ENCODE data around the gene MTMR4.
"Not testable (repeated sequence)": the region's sequence is repeated elsewhere in the genome, so short reads cannot be mapped to it uniquely, and the experiment has no call there.

MTMR4 gene

GRCh38 chr17:58481798-58482197, 32.6 kb downstream of the MTMR4 start:
- not testable (repeated sequence) for H3K36me3 ChIP-seq (ENCODE audit: control insufficient read depth, insufficient read depth, low read length); H3K27me3 ChIP-seq (ENCODE audit: control insufficient read depth, insufficient read depth, low read length); H3K9ac ChIP-seq (ENCODE audit: low read length); H3K4me3 ChIP-seq (ENCODE audit: low read length); H3K4me1 ChIP-seq (ENCODE audit: control insufficient read depth, insufficient read depth, low read length); H3K9me3 ChIP-seq (ENCODE audit: control insufficient read depth, low read length)

GRCh38 chr17:58480090-58480489, 34.3 kb downstream of the MTMR4 start:
- Histone ChIP-seq H3K4me3 (ENCODE audit: low read length) (no peak overlapping the region), H3K9ac (ENCODE audit: low read length) (no peak overlapping the region), H3K9me3 (ENCODE audit: control insufficient read depth, low read length) (no peaks in the 10 kb centered on the region), H3K4me1 (ENCODE audit: control insufficient read depth, insufficient read depth, low read length) (no peaks in the 10 kb centered on the region), H3K36me3 (ENCODE audit: control insufficient read depth, insufficient read depth, low read length) (no peaks in the 10 kb centered on the region), H3K27me3 (ENCODE audit: control insufficient read depth, insufficient read depth, low read length) (no peaks in the 10 kb centered on the region)

- Histone ChIP-seq H3K36me3 (ENCODE audit: control insufficient read depth, insufficient read depth, low read length) (no peaks in the 10 kb centered on the region), H3K9ac (ENCODE audit: low read length) (no peak overlapping the region), H3K4me1 (ENCODE audit: control insufficient read depth, insufficient read depth, low read length) (no peaks in the 10 kb centered on the region), H3K9me3 (ENCODE audit: control insufficient read depth, low read length) (no peaks in the 10 kb centered on the region), H3K27me3 (ENCODE audit: control insufficient read depth, insufficient read depth, low read length) (no peaks in the 10 kb centered on the region), H3K4me3 (ENCODE audit: low read length) (no peak overlapping the region)
Observed at GRCh38 chr17:58476812-58477211, 37.6 kb downstream of the MTMR4 start.

- H3K4me1 ChIP-seq (ENCODE audit: control insufficient read depth, insufficient read depth, low read length), result no peaks in the 10 kb centered on the region
- no peaks in the 10 kb centered on the region for H3K36me3 ChIP-seq (ENCODE audit: control insufficient read depth, insufficient read depth, low read length)
- H3K4me3 ChIP-seq (ENCODE audit: low read length), result no peak overlapping the region
- H3K9ac ChIP-seq (ENCODE audit: low read length), result no peak overlapping the region
- H3K9me3 ChIP-seq (ENCODE audit: control insufficient read depth, low read length), result no peaks in the 10 kb centered on the region
- no peaks in the 10 kb centered on the region for H3K27me3 ChIP-seq (ENCODE audit: control insufficient read depth, insufficient read depth, low read length)
Observed at GRCh38 chr17:58475985-58476384, 38.5 kb downstream of the MTMR4 start.

- Histone ChIP-seq H3K4me1 (ENCODE audit: control insufficient read depth, insufficient read depth, low read length) (no peaks in the 10 kb centered on the region), H3K4me3 (ENCODE audit: low read length) (no peak overlapping the region), H3K27me3 (ENCODE audit: control insufficient read depth, insufficient read depth, low read length) (peaks cover 7% of the 10 kb centered on the region)
Observed at GRCh38 chr17:58470356-58470755, 44.1 kb downstream of the MTMR4 start.

GRCh38 chr17:58468944-58469343, 45.5 kb downstream of the MTMR4 start:
- no peak overlapping the region for H3K4me3 ChIP-seq (ENCODE audit: low read length)
- no peaks in the 10 kb centered on the region for H3K4me1 ChIP-seq (ENCODE audit: control insufficient read depth, insufficient read depth, low read length)
- no peaks in the 10 kb centered on the region for H3K9me3 ChIP-seq (ENCODE audit: control insufficient read depth, low read length)
- peaks cover 7% of the 10 kb centered on the region for H3K27me3 ChIP-seq (ENCODE audit: control insufficient read depth, insufficient read depth, low read length)
- no peak overlapping the region for H3K9ac ChIP-seq (ENCODE audit: low read length)
- H3K36me3 ChIP-seq (ENCODE audit: control insufficient read depth, insufficient read depth, low read length), result no peaks in the 10 kb centered on the region

More at GRCh38 chr17:58470356-58470755, 44.1 kb downstream of the MTMR4 start:
- no peaks in the 10 kb centered on the region for H3K9me3 ChIP-seq (ENCODE audit: control insufficient read depth, low read length)
- no peaks in the 10 kb centered on the region for H3K36me3 ChIP-seq (ENCODE audit: control insufficient read depth, insufficient read depth, low read length)
- H3K9ac ChIP-seq (ENCODE audit: low read length), result no peak overlapping the region

GRCh38 chr17:58455491-58455890, 58.9 kb downstream of the MTMR4 start:
- Histone ChIP-seq H3K36me3 (ENCODE audit: control insufficient read depth, insufficient read depth, low read length) (no peaks in the 10 kb centered on the region), H3K9me3 (ENCODE audit: control insufficient read depth, low read length) (no peaks in the 10 kb centered on the region), H3K27me3 (ENCODE audit: control insufficient read depth, insufficient read depth, low read length) (no peaks in the 10 kb centered on the region), H3K9ac (ENCODE audit: low read length) (no peak overlapping the region), H3K4me1 (ENCODE audit: control insufficient read depth, insufficient read depth, low read length) (no peaks in the 10 kb centered on the region), H3K4me3 (ENCODE audit: low read length) (no peak overlapping the region)

GRCh38 chr17:58452738-58453137, 61.7 kb downstream of the MTMR4 start:
- Histone ChIP-seq H3K9ac (ENCODE audit: low read length) (no peak overlapping the region), H3K27me3 (ENCODE audit: control insufficient read depth, insufficient read depth, low read length) (no peaks in the 10 kb centered on the region), H3K36me3 (ENCODE audit: control insufficient read depth, insufficient read depth, low read length) (no peaks in the 10 kb centered on the region), H3K4me3 (ENCODE audit: low read length) (no peak overlapping the region), H3K9me3 (ENCODE audit: control insufficient read depth, low read length) (no peaks in the 10 kb centered on the region), H3K4me1 (ENCODE audit: control insufficient read depth, insufficient read depth, low read length) (no peaks in the 10 kb centered on the region)

GRCh38 chr17:58447039-58447975, 67.1 kb downstream of the MTMR4 start:
- H3K9ac ChIP-seq (ENCODE audit: low read length), result no peak overlapping the region
- H3K9me3 ChIP-seq (ENCODE audit: control insufficient read depth, low read length), result no peaks in the 10 kb centered on the region
- H3K4me1 ChIP-seq (ENCODE audit: control insufficient read depth, insufficient read depth, low read length), result no peaks in the 10 kb centered on the region
- no peaks in the 10 kb centered on the region for H3K27me3 ChIP-seq (ENCODE audit: control insufficient read depth, insufficient read depth, low read length)
- H3K36me3 ChIP-seq (ENCODE audit: control insufficient read depth, insufficient read depth, low read length), result no peaks in the 10 kb centered on the region
- no peak overlapping the region for H3K4me3 ChIP-seq (ENCODE audit: low read length)

- H3K9ac ChIP-seq (ENCODE audit: low read length), result no peak overlapping the region
- no peak overlapping the region for H3K4me3 ChIP-seq (ENCODE audit: low read length)
- H3K27me3 ChIP-seq (ENCODE audit: control insufficient read depth, insufficient read depth, low read length), result no peaks in the 10 kb centered on the region
- no peaks in the 10 kb centered on the region for H3K4me1 ChIP-seq (ENCODE audit: control insufficient read depth, insufficient read depth, low read length)
- no peaks in the 10 kb centered on the region for H3K36me3 ChIP-seq (ENCODE audit: control insufficient read depth, insufficient read depth, low read length)
- H3K9me3 ChIP-seq (ENCODE audit: control insufficient read depth, low read length), result no peaks in the 10 kb centered on the region
Observed at GRCh38 chr17:58446086-58446485, 68.4 kb downstream of the MTMR4 start.
